DOHH2 (cell line): ENCODE measurements around the gene SAAL1.

ENCODE experiments used
- H3F3A ChIP-seq: fragments of 200-600 bp; sonication (generic), shearing (Covaris generic); 2 replicates; pipeline ENCODE4 v1.6.0; 2016; ENCODE audit warnings: antibody characterized with exemption, mild to moderate bottlenecking; ENCODE audit not compliant: control insufficient read depth, insufficient read depth
- H3K27ac ChIP-seq: fragments of 200-600 bp; sonication (generic); 2 replicates; pipeline ENCODE4 v1.5.1; 2014; ENCODE audit warnings: low read depth, mild to moderate bottlenecking, low read length, moderate library complexity
- H3K27me3 ChIP-seq: fragments of 200-600 bp; sonication (generic); 2 replicates; pipeline ENCODE4 v1.6.1; 2014; ENCODE audit warnings: mild to moderate bottlenecking, low read length, mixed read lengths; ENCODE audit not compliant: control insufficient read depth
- H3K36me3 ChIP-seq: fragments of 200-600 bp; sonication (generic); 2 replicates; pipeline ENCODE4 v1.6.1; 2014; ENCODE audit warnings: mild to moderate bottlenecking, low read length, moderate library complexity, mixed read lengths; ENCODE audit not compliant: control insufficient read depth
- H3K4me1 ChIP-seq: fragments of 200-600 bp; sonication (generic); 2 replicates; pipeline ENCODE4 v1.6.1; 2014; ENCODE audit warnings: mild to moderate bottlenecking, low read length, mixed read lengths; ENCODE audit not compliant: control insufficient read depth
- H3K4me2 ChIP-seq: fragments of 200-600 bp; sonication (generic); 2 replicates; pipeline ENCODE4 v1.6.0; 2014; ENCODE audit warnings: mild to moderate bottlenecking, low read length, moderate library complexity
- H3K4me3 ChIP-seq: fragments of 200-600 bp; sonication (generic); 2 replicates; pipeline ENCODE4 v1.5.1; 2014; ENCODE audit warnings: mild to moderate bottlenecking, low read length, mixed read lengths
- H3K79me2 ChIP-seq: fragments of 200-600 bp; sonication (generic); 2 replicates; pipeline ENCODE4 v1.6.1; 2014; ENCODE audit warnings: mild to moderate bottlenecking, low read length, mixed read lengths; ENCODE audit not compliant: control insufficient read depth
- H3K9me2 ChIP-seq: fragments of 200-600 bp; sonication (generic); replicated peaks from 2 replicates; pipeline ENCODE4 v1.6.1; 2014; ENCODE audit warnings: mild to moderate bottlenecking, low read length, mixed read lengths; ENCODE audit not compliant: control insufficient read depth
- H3K9me3 ChIP-seq: fragments of 200-600 bp; sonication (generic); 2 replicates; pipeline ENCODE4 v1.6.1; 2014; ENCODE audit warnings: antibody characterized with exemption, low read length, mixed read lengths; ENCODE audit not compliant: control insufficient read depth, insufficient read depth
- H4K20me1 ChIP-seq: fragments of 200-600 bp; sonication (generic); 2 replicates; pipeline ENCODE4 v1.6.0; 2014; ENCODE audit warnings: low read depth, mild to moderate bottlenecking, antibody characterized with exemption, low read length, moderate library complexity; ENCODE audit not compliant: control insufficient read depth, insufficient read depth
- CTCF ChIP-seq: fragments of 200-600 bp; sonication (generic); IDR thresholded peaks from one replicate; pipeline ENCODE4 v1.5.1; 2014; ENCODE audit warnings: antibody characterized with exemption, mild to moderate bottlenecking, low read depth, low read length; ENCODE audit not compliant: poor library complexity, severe bottlenecking
- EZH2phosphoT487 ChIP-seq: fragments of 200-600 bp; sonication (generic); IDR thresholded peaks from 2 replicates; pipeline ENCODE4 v1.6.1; 2017; ENCODE audit warnings: borderline replicate concordance, mild to moderate bottlenecking, antibody characterized with exemption, low read length, moderate library complexity, mixed read lengths

SAAL1 gene

GRCh38 chr11:18093959-18094358 lies 11.9 kb downstream of the SAAL1 start:
- peaks cover 84% of the 10 kb centered on the region for H3K36me3 ChIP-seq
- no peak overlapping the region for H3K27ac ChIP-seq
- no peak overlapping the region for H3K4me3 ChIP-seq

GRCh38 chr11:18091731-18092130 lies 14.2 kb downstream of the SAAL1 start:
- Histone ChIP-seq H3K36me3 (peaks cover 94% of the 10 kb centered on the region), H3K9me3 (no peaks in the 10 kb centered on the region), H3K27ac (no peak overlapping the region), H3K27me3 (no peaks in the 10 kb centered on the region), H3K4me3 (no peak overlapping the region), H3K79me2 (peaks cover 3% of the 10 kb centered on the region; the same call in 1 of the 2 replicates), H3K4me2 (no peak overlapping the region), H3F3A (no peaks in the 10 kb centered on the region), H4K20me1 (no peaks in the 10 kb centered on the region), H3K4me1 (no peaks in the 10 kb centered on the region), H3K9me2 (no peaks in the 10 kb centered on the region)
- TF ChIP-seq EZH2phosphoT487 (no peak), CTCF (no peak)

More at GRCh38 chr11:18093959-18094358, 11.9 kb downstream of the SAAL1 start:
- Histone ChIP-seq H3F3A (no peaks in the 10 kb centered on the region), H4K20me1 (no peaks in the 10 kb centered on the region), H3K9me2 (no peaks in the 10 kb centered on the region), H3K9me3 (no peaks in the 10 kb centered on the region), H3K4me1 (no peaks in the 10 kb centered on the region), H3K4me2 (no peak overlapping the region), H3K79me2 (peaks cover 21% of the 10 kb centered on the region), H3K27me3 (no peaks in the 10 kb centered on the region)
- no peak for TF ChIP-seq CTCF
- TF ChIP-seq EZH2phosphoT487 = no peak

- no peaks in the 10 kb centered on the region for H4K20me1 ChIP-seq
- H3K79me2 ChIP-seq = no peaks in the 10 kb centered on the region
- H3K4me3 ChIP-seq = no peak overlapping the region
- no peak overlapping the region for H3K4me2 ChIP-seq
- no peak for TF ChIP-seq EZH2phosphoT487
- TF ChIP-seq CTCF = no peak
- no peaks in the 10 kb centered on the region for H3K27me3 ChIP-seq
- no peaks in the 10 kb centered on the region for H3K4me1 ChIP-seq
- H3K9me2 ChIP-seq = no peaks in the 10 kb centered on the region
- no peaks in the 10 kb centered on the region for H3K9me3 ChIP-seq
- peaks cover 91% of the 10 kb centered on the region for H3K36me3 ChIP-seq
- H3F3A ChIP-seq = no peaks in the 10 kb centered on the region
- no peak overlapping the region for H3K27ac ChIP-seq
Measured at GRCh38 chr11:18088966-18089365, 16.9 kb downstream of the SAAL1 start.

GRCh38 chr11:18088366-18088765 lies 17.5 kb downstream of the SAAL1 start:
- H4K20me1 ChIP-seq = no peaks in the 10 kb centered on the region
- no peak overlapping the region for H3K4me2 ChIP-seq
- H3K27ac ChIP-seq = no peak overlapping the region
- no peaks in the 10 kb centered on the region for H3K9me2 ChIP-seq
- H3K79me2 ChIP-seq = no peaks in the 10 kb centered on the region
- no peaks in the 10 kb centered on the region for H3F3A ChIP-seq
- H3K9me3 ChIP-seq = no peaks in the 10 kb centered on the region
- TF ChIP-seq CTCF (no peak), EZH2phosphoT487 (no peak)
- peaks cover 91% of the 10 kb centered on the region for H3K36me3 ChIP-seq
- H3K4me3 ChIP-seq = no peak overlapping the region
- H3K27me3 ChIP-seq = no peaks in the 10 kb centered on the region
- H3K4me1 ChIP-seq = no peaks in the 10 kb centered on the region
